ENCODE measurements around the gene TMCC3. TPM values are rescaled to one million over a fixed set of nuclear protein-coding genes. Genes with fewer than 3 reads are reported as not detected.

The TMCC3 gene
- total and polyA plus RNA-seq, 4 donors: 24.0 to 46.1 (median 31.3) TPM

GRCh38 chr12:94640134-94640928, 10.0 kb downstream of the TMCC3 start:
- 85% methylated on average over 8 of the region's 10 CpGs for WGBS (ENCODE audit: insufficient coverage)
- H3K27ac ChIP-seq (ENCODE audit: low read depth, low read length): no peak overlapping the region

GRCh38 chr12:94638521-94638920, 11.8 kb downstream of the TMCC3 start:
- no peaks in the 10 kb centered on the region for H3K9me3 ChIP-seq (ENCODE audit: control insufficient read depth, insufficient read depth, low read length)
- 100% methylated on average over 1 of the region's 1 CpG for WGBS (ENCODE audit: insufficient coverage)
- no peak overlapping the region for H3K4me3 ChIP-seq (ENCODE audit: low read depth, low read length)
- DNase-seq (ENCODE audit: low read depth in 4 of 6, low spot score in 6 of 6): peak in 1 of 6 donors; percentile 81
- H3K27ac ChIP-seq (ENCODE audit: low read depth, low read length): no peak overlapping the region
- no peaks in the 10 kb centered on the region for H3K4me1 ChIP-seq (ENCODE audit: control insufficient read depth, insufficient read depth, low read length)
- no peaks in the 10 kb centered on the region for H3K27me3 ChIP-seq (ENCODE audit: control insufficient read depth, insufficient read depth, low read length)
- H3K36me3 ChIP-seq (ENCODE audit: control insufficient read depth, insufficient read depth, low read length): no peaks in the 10 kb centered on the region

More at GRCh38 chr12:94640134-94640928, 10.0 kb downstream of the TMCC3 start:
- DNase-seq (ENCODE audit: low read depth in 4 of 6, low spot score in 6 of 6): no peak
- Histone ChIP-seq H3K4me3 (ENCODE audit: low read depth, low read length) (no peak overlapping the region), H3K36me3 (ENCODE audit: control insufficient read depth, insufficient read depth, low read length) (no peaks in the 10 kb centered on the region), H3K27me3 (ENCODE audit: control insufficient read depth, insufficient read depth, low read length) (no peaks in the 10 kb centered on the region), H3K4me1 (ENCODE audit: control insufficient read depth, insufficient read depth, low read length) (no peaks in the 10 kb centered on the region), H3K9me3 (ENCODE audit: control insufficient read depth, insufficient read depth, low read length) (no peaks in the 10 kb centered on the region)

GRCh38 chr12:94637390-94638113, 12.8 kb downstream of the TMCC3 start:
- WGBS (ENCODE audit: insufficient coverage): 100% methylated on average over 3 of the region's 4 CpGs
- H3K27me3 ChIP-seq (ENCODE audit: control insufficient read depth, insufficient read depth, low read length): no peaks in the 10 kb centered on the region

GRCh38 chr12:94636462-94637085, 13.8 kb downstream of the TMCC3 start:
- Histone ChIP-seq H3K4me1 (ENCODE audit: control insufficient read depth, insufficient read depth, low read length) (no peaks in the 10 kb centered on the region), H3K27ac (ENCODE audit: low read depth, low read length) (no peak overlapping the region)

More at GRCh38 chr12:94637390-94638113, 12.8 kb downstream of the TMCC3 start:
- H3K4me3 ChIP-seq (ENCODE audit: low read depth, low read length): no peak overlapping the region
- no peak overlapping the region for H3K27ac ChIP-seq (ENCODE audit: low read depth, low read length)
- no peaks in the 10 kb centered on the region for H3K9me3 ChIP-seq (ENCODE audit: control insufficient read depth, insufficient read depth, low read length)
- H3K4me1 ChIP-seq (ENCODE audit: control insufficient read depth, insufficient read depth, low read length): no peaks in the 10 kb centered on the region
- H3K36me3 ChIP-seq (ENCODE audit: control insufficient read depth, insufficient read depth, low read length): no peaks in the 10 kb centered on the region
- DNase-seq (ENCODE audit: low read depth in 4 of 6, low spot score in 6 of 6): no peak

GRCh38 chr12:94634717-94635116, 15.6 kb downstream of the TMCC3 start:
- no peak overlapping the region for H3K27ac ChIP-seq (ENCODE audit: low read depth, low read length)

More at GRCh38 chr12:94636462-94637085, 13.8 kb downstream of the TMCC3 start:
- no peaks in the 10 kb centered on the region for H3K9me3 ChIP-seq (ENCODE audit: control insufficient read depth, insufficient read depth, low read length)
- DNase-seq (ENCODE audit: low read depth in 4 of 6, low spot score in 6 of 6): no peak
- H3K36me3 ChIP-seq (ENCODE audit: control insufficient read depth, insufficient read depth, low read length): no peaks in the 10 kb centered on the region
- H3K27me3 ChIP-seq (ENCODE audit: control insufficient read depth, insufficient read depth, low read length): no peaks in the 10 kb centered on the region
- 94% methylated on average over 2 of the region's 3 CpGs for WGBS (ENCODE audit: insufficient coverage)
- H3K4me3 ChIP-seq (ENCODE audit: low read depth, low read length): no peak overlapping the region

GRCh38 chr12:94633401-94633800, 17.0 kb downstream of the TMCC3 start:
- 100% methylated on average over 1 of the region's 1 CpG for WGBS (ENCODE audit: insufficient coverage)
- no peaks in the 10 kb centered on the region for H3K27me3 ChIP-seq (ENCODE audit: control insufficient read depth, insufficient read depth, low read length)
- no peaks in the 10 kb centered on the region for H3K9me3 ChIP-seq (ENCODE audit: control insufficient read depth, insufficient read depth, low read length)
- no peak overlapping the region for H3K4me3 ChIP-seq (ENCODE audit: low read depth, low read length)
- no peak overlapping the region for H3K27ac ChIP-seq (ENCODE audit: low read depth, low read length)
- H3K4me1 ChIP-seq (ENCODE audit: control insufficient read depth, insufficient read depth, low read length): no peaks in the 10 kb centered on the region
- no peaks in the 10 kb centered on the region for H3K36me3 ChIP-seq (ENCODE audit: control insufficient read depth, insufficient read depth, low read length)
- DNase-seq (ENCODE audit: low read depth in 4 of 6, low spot score in 6 of 6): no peak

More at GRCh38 chr12:94634717-94635116, 15.6 kb downstream of the TMCC3 start:
- peak in 1 of 6 donors; percentile 52 for DNase-seq (ENCODE audit: low read depth in 4 of 6, low spot score in 6 of 6)
- Histone ChIP-seq H3K9me3 (ENCODE audit: control insufficient read depth, insufficient read depth, low read length) (no peaks in the 10 kb centered on the region), H3K4me3 (ENCODE audit: low read depth, low read length) (no peak overlapping the region), H3K4me1 (ENCODE audit: control insufficient read depth, insufficient read depth, low read length) (no peaks in the 10 kb centered on the region), H3K27me3 (ENCODE audit: control insufficient read depth, insufficient read depth, low read length) (no peaks in the 10 kb centered on the region), H3K36me3 (ENCODE audit: control insufficient read depth, insufficient read depth, low read length) (no peaks in the 10 kb centered on the region)
- WGBS (ENCODE audit: insufficient coverage): no CpG with 5 or more reads among the region's 2 CpGs

- no peaks in the 10 kb centered on the region for H3K9me3 ChIP-seq (ENCODE audit: control insufficient read depth, insufficient read depth, low read length)
- no peak overlapping the region for H3K4me3 ChIP-seq (ENCODE audit: low read depth, low read length)
- no peaks in the 10 kb centered on the region for H3K4me1 ChIP-seq (ENCODE audit: control insufficient read depth, insufficient read depth, low read length)
- H3K27me3 ChIP-seq (ENCODE audit: control insufficient read depth, insufficient read depth, low read length): no peaks in the 10 kb centered on the region
- WGBS (ENCODE audit: insufficient coverage): no CpG with 5 or more reads among the region's 3 CpGs
- no peak for DNase-seq (ENCODE audit: low read depth in 4 of 6, low spot score in 6 of 6)
- no peaks in the 10 kb centered on the region for H3K36me3 ChIP-seq (ENCODE audit: control insufficient read depth, insufficient read depth, low read length)
- no peak overlapping the region for H3K27ac ChIP-seq (ENCODE audit: low read depth, low read length)
Measured at GRCh38 chr12:94631058-94631457, 19.3 kb downstream of the TMCC3 start.

- Histone ChIP-seq H3K27me3 (ENCODE audit: control insufficient read depth, insufficient read depth, low read length) (no peaks in the 10 kb centered on the region), H3K4me3 (ENCODE audit: low read depth, low read length) (no peak overlapping the region), H3K27ac (ENCODE audit: low read depth, low read length) (no peak overlapping the region), H3K4me1 (ENCODE audit: control insufficient read depth, insufficient read depth, low read length) (no peaks in the 10 kb centered on the region), H3K36me3 (ENCODE audit: control insufficient read depth, insufficient read depth, low read length) (no peaks in the 10 kb centered on the region), H3K9me3 (ENCODE audit: control insufficient read depth, insufficient read depth, low read length) (no peaks in the 10 kb centered on the region)
- 80% methylated on average over 2 of the region's 6 CpGs for WGBS (ENCODE audit: insufficient coverage)
- peak in 1 of 6 donors; percentile 49 for DNase-seq (ENCODE audit: low read depth in 4 of 6, low spot score in 6 of 6)
Measured at GRCh38 chr12:94628819-94629472, 21.4 kb downstream of the TMCC3 start.

GRCh38 chr12:94628369-94628768, 22.0 kb downstream of the TMCC3 start:
- no peak overlapping the region for H3K4me3 ChIP-seq (ENCODE audit: low read depth, low read length)
- peaks cover 3% of the 10 kb centered on the region for H3K4me1 ChIP-seq (ENCODE audit: control insufficient read depth, insufficient read depth, low read length)
- 91% methylated on average over 4 of the region's 4 CpGs for WGBS (ENCODE audit: insufficient coverage)
- H3K27me3 ChIP-seq (ENCODE audit: control insufficient read depth, insufficient read depth, low read length): no peaks in the 10 kb centered on the region
- H3K9me3 ChIP-seq (ENCODE audit: control insufficient read depth, insufficient read depth, low read length): no peaks in the 10 kb centered on the region
- no peaks in the 10 kb centered on the region for H3K36me3 ChIP-seq (ENCODE audit: control insufficient read depth, insufficient read depth, low read length)
- DNase-seq (ENCODE audit: low read depth in 4 of 6, low spot score in 6 of 6): no peak
- H3K27ac ChIP-seq (ENCODE audit: low read depth, low read length): no peak overlapping the region
